Sigmoid colon (tissue), 7 donors: ENCODE measurements around the gene CCDC126. TPM values are rescaled to one million over a fixed set of nuclear protein-coding genes. Genes with fewer than 3 reads are reported as not detected.

ENCODE experiments used
- DNase-seq: peaks from one replicate; pipeline ENCODE4 v3.0.0-alpha.2; 2019
- H3K27ac ChIP-seq, 4 donors: fragments of 200-600 bp; sonication (generic); one replicate each; pipeline ENCODE4 v1.5.1; 2016 to 2019; ENCODE audit warnings: mild to moderate bottlenecking in 1 of 4
- H3K27me3 ChIP-seq, 3 donors: fragments of 200-600 bp; sonication (generic); one replicate each; pipeline ENCODE4 v1.5.1; 2019; ENCODE audit warnings: mild to moderate bottlenecking in 1 of 3
- H3K36me3 ChIP-seq, 4 donors: fragments of 200-600 bp; sonication (generic); one replicate each; pipeline ENCODE4 v1.5.1; 2016 to 2019
- H3K4me1 ChIP-seq, 4 donors: fragments of 200-600 bp; sonication (generic); one replicate each; pipeline ENCODE4 v1.5.1; 2017 to 2019
- H3K4me3 ChIP-seq, 4 donors: fragments of 200-600 bp; sonication (generic); one replicate each; pipeline ENCODE4 v1.5.1; 2017 to 2019; ENCODE audit warnings: mild to moderate bottlenecking in 2 of 4, moderate library complexity in 1 of 4
- H3K9me3 ChIP-seq, 4 donors: fragments of 200-600 bp in 3 of 4; sonication (generic) in 3 of 4; one replicate each; pipeline versions ENCODE4 v1.5.1 to v1.6.1; 2013 to 2019
- EP300 ChIP-seq, 4 donors: sonication (generic); formaldehyde crosslinking; IDR thresholded peaks; one replicate each; pipeline ENCODE4 v1.6.1; 2017; ENCODE audit warnings: antibody characterized with exemption in 4 of 4
- POLR2A ChIP-seq, 2 donors: fragments of 450-650 bp; IDR thresholded peaks; one replicate each; pipeline ENCODE4 v1.6.1; 2016; ENCODE audit warnings: antibody characterized with exemption in 2 of 2, mild to moderate bottlenecking in 2 of 2, moderate library complexity in 2 of 2
- POLR2AphosphoS5 ChIP-seq, 4 donors: sonication (generic); formaldehyde crosslinking; IDR thresholded peaks; one replicate each; pipeline ENCODE4 v1.6.1; 2017; ENCODE audit warnings: antibody characterized with exemption in 4 of 4
- intact Hi-C: fragments of 100-400 bp; cut with DNase I; formaldehyde crosslinking; loops from one replicate; pipeline ENCODE4 v1.15.1; 2023
- polyA plus RNA-seq, 3 donors: library from polyadenylated mRNA; stranded (reverse); fragments of 200-250 nt; gene quantifications; one replicate each; pipeline ENCODE4 v1.2.3, GENCODE V29; 2013
- small RNA-seq, 3 donors: library from RNA; depleted of rRNA; stranded (forward); fragments of <200 nt; gene quantifications; one replicate each; pipeline ENCODE3, GENCODE V24; 2016
- total RNA-seq, 4 donors: library from RNA; depleted of rRNA; stranded (reverse); fragments of >200 nt; gene quantifications; one replicate each; pipeline ENCODE4 v1.1.0, GENCODE V29; 2016
- TF ChIP-seq, protein P1 (sequence below), 4 experiments: fragments of 450-650 bp in 3 of 4; fragments of 200-600 bp in 1 of 4; IDR thresholded peaks; one replicate each; pipeline ENCODE4 v1.5.1; 2016 to 2019; ENCODE audit warnings: antibody characterized with exemption in 4 of 4, mild to moderate bottlenecking in 3 of 4, moderate library complexity in 2 of 4
- donor health status: healthy with polysubstance abuse.
- donor health status: Bipolar disorder and iron deficiency.
- donor health status: healthy.

Gene CCDC126
- total and polyA plus RNA-seq, 7 donors: 5.0 to 25.0 (median 11.1) TPM

GRCh38 chr7:23693224-23693623, 96.0 kb downstream of the CCDC126 start:
- no peak for DNase-seq

More at GRCh38 chr7:23693224-23693623, 96.0 kb downstream of the CCDC126 start:
- Histone ChIP-seq H3K4me3 (no peak overlapping the region), H3K9me3 (no peaks in the 10 kb centered on the region), H3K4me1 (no peaks in the 10 kb centered on the region), H3K27ac (no peak overlapping the region), H3K27me3 (no peaks in the 10 kb centered on the region), H3K36me3 (peaks cover 0 to 53% (median 12%) of the 10 kb centered on the region in 4 donors)
- intact Hi-C loops: no loop called here
- TF ChIP-seq POLR2A (IDR thresholded peaks at IDR 0.05) (no peak), POLR2AphosphoS5 (IDR thresholded peaks at IDR 0.05) (no peak), EP300 (IDR thresholded peaks at IDR 0.05) (no peak)
- TF ChIP-seq, protein P1, sequence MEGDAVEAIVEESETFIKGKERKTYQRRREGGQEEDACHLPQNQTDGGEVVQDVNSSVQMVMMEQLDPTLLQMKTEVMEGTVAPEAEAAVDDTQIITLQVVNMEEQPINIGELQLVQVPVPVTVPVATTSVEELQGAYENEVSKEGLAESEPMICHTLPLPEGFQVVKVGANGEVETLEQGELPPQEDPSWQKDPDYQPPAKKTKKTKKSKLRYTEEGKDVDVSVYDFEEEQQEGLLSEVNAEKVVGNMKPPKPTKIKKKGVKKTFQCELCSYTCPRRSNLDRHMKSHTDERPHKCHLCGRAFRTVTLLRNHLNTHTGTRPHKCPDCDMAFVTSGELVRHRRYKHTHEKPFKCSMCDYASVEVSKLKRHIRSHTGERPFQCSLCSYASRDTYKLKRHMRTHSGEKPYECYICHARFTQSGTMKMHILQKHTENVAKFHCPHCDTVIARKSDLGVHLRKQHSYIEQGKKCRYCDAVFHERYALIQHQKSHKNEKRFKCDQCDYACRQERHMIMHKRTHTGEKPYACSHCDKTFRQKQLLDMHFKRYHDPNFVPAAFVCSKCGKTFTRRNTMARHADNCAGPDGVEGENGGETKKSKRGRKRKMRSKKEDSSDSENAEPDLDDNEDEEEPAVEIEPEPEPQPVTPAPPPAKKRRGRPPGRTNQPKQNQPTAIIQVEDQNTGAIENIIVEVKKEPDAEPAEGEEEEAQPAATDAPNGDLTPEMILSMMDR (IDR thresholded peaks at IDR 0.05): no peak

Small RNAs within 50 kb of the gene (small RNA-seq; reads per million reads assigned to genes)
- 0 reads per million in 3 donors for gene AC006026.2

Other genes starting within 250 kb of the CCDC126 start
- 1 to 10 TPM in 3 of 4 donors, under 1 TPM in 1; under 0.01 to 1.9 (median 1.4) TPM for gene IGF2BP3, start 126.9 kb upstream of the CCDC126 start, total RNA-seq
- gene IGF2BP3, start 126.9 kb upstream of the CCDC126 start, polyA plus RNA-seq: 1 to 10 TPM in 1 of 3 donors, not detected in 2; 1.2 TPM
- gene TRA2A, start 65.4 kb upstream of the CCDC126 start, total RNA-seq: 10 to 100 TPM; 37.0 to 84.5 (median 42.2) TPM
- 10 to 100 TPM; 34.2 to 57.7 (median 46.9) TPM for gene TRA2A, start 65.4 kb upstream of the CCDC126 start, polyA plus RNA-seq
- 10 to 100 TPM in 3 of 4 donors, 1 to 10 TPM in 1; 9.4 to 16.3 (median 11.3) TPM for gene FAM221A, start 82.8 kb downstream of the CCDC126 start, total RNA-seq
- 1 to 10 TPM; 8.0 to 9.0 (median 8.6) TPM for gene FAM221A, start 82.8 kb downstream of the CCDC126 start, polyA plus RNA-seq
- under 1 TPM in 2 of 4 donors, not detected in 2; 0.16 to 0.54 TPM for gene STK31, start 112.8 kb downstream of the CCDC126 start, total RNA-seq
- gene STK31, start 112.8 kb downstream of the CCDC126 start, polyA plus RNA-seq: under 1 TPM in 1 of 3 donors, not detected in 2; 0.23 TPM